Activated naive CD4-positive, alpha-beta T cell treated with anti-CD3 and anti-CD28 coated beads, Interleukin-2, amount 10 ng/mL, durations not matched to agents 7 days and 5 days (primary cell): Measurements from ENCODE around the gene CCDC175.
A peak's percentile ranks its signal among the peaks of the same experiment; 100 is the strongest.

ENCODE experiments used
- CTCF ChIA-PET: fragments of 350-600 bp; sonication (Branson Sonifier 250); formaldehyde crosslinking; loops from one replicate; lab custom pipeline; 2021; ENCODE audit warnings: antibody characterized with exemption; lab: Charles Lee
- DNase-seq: peaks from one replicate; pipeline ENCODE4 v3.0.0-alpha.2; 2020
- H3K27ac Mint-ChIP-seq: one replicate; pipeline ENCODE4 v1.8.0; 2021; ENCODE audit warnings: mild to moderate bottlenecking, moderate library complexity, mixed read lengths
- H3K27me3 Mint-ChIP-seq: one replicate; pipeline ENCODE4 v1.8.0; 2021; ENCODE audit warnings: mild to moderate bottlenecking, mixed read lengths
- H3K36me3 Mint-ChIP-seq: one replicate; pipeline ENCODE4 v1.8.0; 2021; ENCODE audit warnings: mixed read lengths
- H3K4me1 Mint-ChIP-seq: one replicate; pipeline ENCODE4 v1.8.0; 2021; ENCODE audit warnings: mixed read lengths
- H3K4me3 Mint-ChIP-seq: one replicate; pipeline ENCODE4 v1.8.0; 2021; ENCODE audit warnings: mild to moderate bottlenecking, moderate library complexity, mixed read lengths
- H3K9me3 Mint-ChIP-seq: one replicate; pipeline ENCODE4 v1.8.0; 2021; ENCODE audit warnings: mixed read lengths

CCDC175 gene

DNA sequence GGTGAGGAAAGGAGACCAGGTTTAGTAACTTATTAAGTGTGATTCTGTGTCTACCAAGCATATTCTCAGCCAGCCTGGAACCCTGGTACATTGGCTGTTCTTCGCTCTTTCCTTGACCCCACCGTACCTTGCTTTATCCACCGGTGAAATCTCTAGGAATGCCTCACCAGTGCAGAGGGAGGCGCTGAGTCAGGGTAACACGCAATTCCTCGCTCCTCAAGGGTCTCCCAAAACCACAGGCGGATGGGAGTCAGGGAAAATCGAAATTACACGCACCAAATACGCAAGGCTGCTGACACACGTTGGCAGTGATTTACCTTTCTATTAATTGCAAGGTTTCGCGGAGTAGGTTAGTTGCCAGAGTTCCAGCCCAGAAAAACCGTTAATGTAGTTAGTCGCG lies 93.2 kb downstream of the CCDC175 start:
- no peaks in the 10 kb centered on the region for H3K27me3 Mint-ChIP-seq
- H3K4me1 Mint-ChIP-seq = peaks cover 52% of the 10 kb centered on the region
- H3K9me3 Mint-ChIP-seq = no peaks in the 10 kb centered on the region
- H3K27ac Mint-ChIP-seq = peak overlapping the region; percentile 94
- CTCF ChIA-PET = interaction anchor here (1.3 to 1.5 kb wide), 4 partner anchors 12 to 93 kb away, joined by 3 to 6 read pairs (median 4); partner anchors contain the start of gene CCDC175
- peaks cover 10% of the 10 kb centered on the region for H3K36me3 Mint-ChIP-seq
- peak overlapping the region; percentile 94 for H3K4me3 Mint-ChIP-seq
- no peak for DNase-seq

DNA sequence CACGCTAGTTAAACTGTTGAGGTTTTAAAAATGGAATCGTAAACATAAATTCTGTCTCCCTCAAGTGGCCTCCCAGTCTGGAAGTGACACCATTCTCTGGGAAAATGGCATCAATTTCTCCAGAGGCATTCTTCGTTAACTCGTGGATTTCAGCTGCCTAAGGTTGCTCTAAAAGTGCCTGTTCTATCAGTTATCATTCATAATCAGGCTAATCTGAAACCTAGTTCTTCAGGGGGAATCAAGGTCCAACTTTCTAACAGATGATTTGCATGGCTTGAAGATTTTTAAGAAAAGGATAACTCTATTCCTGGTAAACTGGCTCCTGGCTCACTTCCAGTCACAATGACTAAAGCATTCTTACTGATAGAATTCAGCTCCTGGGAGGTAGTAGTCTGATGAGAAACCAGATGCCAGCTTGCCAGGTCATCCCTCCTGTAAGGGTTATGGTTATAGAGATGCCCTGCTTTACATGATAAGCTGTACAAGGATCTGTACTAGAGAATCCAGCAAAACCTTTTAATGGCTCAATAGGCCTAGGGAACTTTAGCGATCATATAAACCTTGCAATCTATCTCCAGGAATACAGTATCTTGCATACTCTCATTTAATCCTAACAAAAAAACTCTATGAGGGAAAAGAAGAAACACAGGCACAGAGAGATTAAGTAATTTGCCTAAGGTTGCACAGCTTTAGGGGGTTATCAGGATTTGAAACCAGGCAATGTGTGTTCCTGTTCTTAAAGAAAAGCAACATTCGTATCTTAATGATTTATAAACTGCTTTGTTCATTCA lies 93.9 kb downstream of the CCDC175 start:
- peak overlapping the region; percentile 58 for H3K27ac Mint-ChIP-seq
- no peak for DNase-seq
- peaks cover 50% of the 10 kb centered on the region for H3K4me1 Mint-ChIP-seq
- H3K9me3 Mint-ChIP-seq = no peaks in the 10 kb centered on the region
- CTCF ChIA-PET = interaction anchor here (1.4 to 1.5 kb wide), 2 partner anchors 12 to 25 kb away, joined by 3 to 4 read pairs; no protein-coding TSS in a partner anchor
- H3K4me3 Mint-ChIP-seq = peak overlapping the region; percentile 94
- H3K36me3 Mint-ChIP-seq = peaks cover 6% of the 10 kb centered on the region
- no peaks in the 10 kb centered on the region for H3K27me3 Mint-ChIP-seq

DNA sequence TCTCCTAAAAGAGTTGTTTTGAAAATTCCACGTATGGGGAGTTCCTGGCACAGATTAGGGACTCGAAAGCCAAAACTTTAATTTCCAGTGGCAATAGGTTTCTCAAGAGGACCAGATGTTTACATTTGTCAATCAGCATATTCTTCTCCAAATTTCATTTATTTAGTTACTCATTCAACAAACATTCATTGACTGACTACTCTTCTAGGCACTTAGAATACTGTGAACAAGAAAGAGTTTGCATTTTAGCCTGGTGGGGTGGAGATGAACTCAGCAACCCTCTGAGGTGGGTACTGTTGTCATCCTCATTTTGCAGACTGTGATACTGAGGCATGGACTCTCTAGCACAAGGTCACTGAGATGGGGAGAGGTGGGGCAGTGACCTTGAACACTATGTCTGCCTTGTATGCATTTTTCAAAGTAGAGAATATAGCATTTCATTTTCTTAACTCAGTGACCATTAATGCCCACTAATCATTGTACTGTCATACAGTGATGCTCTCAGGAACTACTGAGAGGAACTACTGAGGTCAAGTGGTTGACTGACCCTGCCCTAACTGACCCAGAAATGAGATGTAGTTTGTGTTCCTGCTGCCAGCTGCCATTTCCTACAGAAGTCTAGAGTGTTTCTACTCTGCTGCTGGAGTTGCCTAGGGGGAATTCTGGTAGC lies 94.6 kb downstream of the CCDC175 start:
- CTCF ChIA-PET = interaction anchor here (1.5 kb wide), 1 partner anchor 25 kb away, joined by 4 read pairs; no protein-coding TSS in a partner anchor
- Mint-ChIP-seq H3K27me3 (no peaks in the 10 kb centered on the region), H3K36me3 (peaks cover 6% of the 10 kb centered on the region), H3K9me3 (no peaks in the 10 kb centered on the region), H3K4me1 (peaks cover 48% of the 10 kb centered on the region), H3K4me3 (peak overlapping the region; percentile 94), H3K27ac (no peak overlapping the region)
- no peak for DNase-seq

DNA sequence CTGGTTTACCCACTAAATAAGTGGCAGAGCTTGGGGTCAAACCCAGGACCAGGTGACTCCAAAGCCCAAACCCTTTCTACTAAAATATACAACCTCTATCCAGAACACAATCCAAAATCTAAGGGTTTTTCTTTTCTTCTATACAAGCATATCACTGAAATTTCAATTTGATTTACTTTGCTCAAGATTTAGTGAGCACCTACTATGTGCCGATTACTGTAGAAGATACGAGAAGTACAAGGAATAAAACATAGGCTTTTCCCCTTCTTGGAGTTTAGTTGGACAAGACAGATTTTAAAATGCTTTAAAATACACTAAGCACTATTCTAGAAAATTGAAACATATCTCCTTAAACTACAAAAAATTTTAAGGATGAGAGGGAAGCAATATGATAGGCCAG lies 95.2 kb downstream of the CCDC175 start:
- no peaks in the 10 kb centered on the region for H3K27me3 Mint-ChIP-seq
- CTCF ChIA-PET = no interaction called here
- H3K4me1 Mint-ChIP-seq = peaks cover 50% of the 10 kb centered on the region

DNA sequence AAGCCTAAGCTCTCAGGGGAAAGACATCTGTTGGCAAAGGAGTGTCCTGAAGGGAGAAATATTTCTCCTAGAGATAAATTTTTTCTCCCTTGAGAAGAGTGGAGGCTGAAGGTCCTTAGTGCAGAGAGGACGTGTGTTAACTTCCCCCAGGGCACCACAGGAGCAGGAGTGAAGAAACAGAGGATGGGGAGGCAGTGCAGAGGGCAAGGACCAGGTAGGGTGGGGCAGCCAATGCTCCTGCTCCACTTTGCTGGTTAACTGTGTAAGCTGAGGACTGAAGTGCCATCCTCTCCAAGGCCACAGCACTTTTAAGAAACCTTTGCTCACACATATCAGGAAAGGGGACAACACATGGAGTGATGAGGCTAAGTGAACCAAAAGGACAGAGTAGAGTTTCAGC lies 96.4 kb downstream of the CCDC175 start:
- DNase-seq = no peak
- Mint-ChIP-seq H3K27me3 (no peaks in the 10 kb centered on the region), H3K4me3 (no peak overlapping the region), H3K9me3 (no peaks in the 10 kb centered on the region), H3K4me1 (peaks cover 40% of the 10 kb centered on the region), H3K27ac (no peak overlapping the region), H3K36me3 (peaks cover 8% of the 10 kb centered on the region)
- CTCF ChIA-PET = no interaction called here

More for the DNA sequence above, 95.2 kb downstream of the CCDC175 start:
- peaks cover 8% of the 10 kb centered on the region for H3K36me3 Mint-ChIP-seq
- H3K9me3 Mint-ChIP-seq = no peaks in the 10 kb centered on the region
- H3K27ac Mint-ChIP-seq = no peak overlapping the region
- H3K4me3 Mint-ChIP-seq = no peak overlapping the region
- no peak for DNase-seq

DNA sequence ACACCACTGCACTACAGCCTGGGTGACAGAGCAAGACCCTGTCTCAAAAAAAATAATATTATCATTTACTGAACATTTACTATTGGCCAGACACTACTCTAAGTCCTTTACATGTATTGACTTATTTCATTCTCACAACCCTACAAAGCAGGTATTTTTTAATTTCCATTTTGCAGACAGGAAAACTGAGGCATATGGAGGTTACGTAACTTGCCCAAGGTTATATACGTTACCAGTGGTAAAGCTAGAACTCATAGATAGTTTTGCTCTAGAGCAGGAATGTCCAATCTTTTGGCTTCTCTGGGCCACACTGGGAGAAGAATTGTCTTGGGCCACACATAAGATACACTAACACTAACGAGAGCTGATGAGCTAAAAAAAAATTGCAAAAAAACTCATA lies 98.1 kb downstream of the CCDC175 start:
- peaks cover 39% of the 10 kb centered on the region for H3K4me1 Mint-ChIP-seq
- H3K27ac Mint-ChIP-seq = no peak overlapping the region
- H3K27me3 Mint-ChIP-seq = no peaks in the 10 kb centered on the region
- peaks cover 14% of the 10 kb centered on the region for H3K36me3 Mint-ChIP-seq
- H3K9me3 Mint-ChIP-seq = no peaks in the 10 kb centered on the region
- H3K4me3 Mint-ChIP-seq = no peak overlapping the region
- CTCF ChIA-PET = no interaction called here
- DNase-seq = no peak

DNA sequence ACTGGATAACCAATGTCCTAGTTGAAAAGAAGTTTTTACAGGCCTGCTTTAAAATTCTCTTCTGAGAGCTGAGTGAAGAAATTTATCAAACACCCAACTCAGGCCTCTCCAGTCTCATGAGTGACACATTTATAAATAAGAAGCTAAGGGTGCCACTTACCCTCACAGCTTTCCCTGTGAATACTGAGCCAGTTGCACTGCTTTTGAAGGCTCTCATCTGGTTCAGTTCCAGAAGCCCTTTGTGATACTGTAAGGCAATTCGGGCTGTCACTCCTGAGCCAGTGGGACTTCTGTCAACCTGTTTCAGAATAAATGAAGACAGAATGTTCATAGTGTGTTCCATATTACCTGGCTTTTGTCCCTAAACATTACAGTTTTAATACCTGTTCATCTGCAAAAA lies 100.9 kb downstream of the CCDC175 start:
- no peaks in the 10 kb centered on the region for H3K27me3 Mint-ChIP-seq
- peaks cover 11% of the 10 kb centered on the region for H3K4me1 Mint-ChIP-seq
- no peaks in the 10 kb centered on the region for H3K9me3 Mint-ChIP-seq
- peaks cover 20% of the 10 kb centered on the region for H3K36me3 Mint-ChIP-seq
- no peak overlapping the region for H3K27ac Mint-ChIP-seq
- no peak for DNase-seq
- H3K4me3 Mint-ChIP-seq = no peak overlapping the region
- CTCF ChIA-PET = no interaction called here

DNA sequence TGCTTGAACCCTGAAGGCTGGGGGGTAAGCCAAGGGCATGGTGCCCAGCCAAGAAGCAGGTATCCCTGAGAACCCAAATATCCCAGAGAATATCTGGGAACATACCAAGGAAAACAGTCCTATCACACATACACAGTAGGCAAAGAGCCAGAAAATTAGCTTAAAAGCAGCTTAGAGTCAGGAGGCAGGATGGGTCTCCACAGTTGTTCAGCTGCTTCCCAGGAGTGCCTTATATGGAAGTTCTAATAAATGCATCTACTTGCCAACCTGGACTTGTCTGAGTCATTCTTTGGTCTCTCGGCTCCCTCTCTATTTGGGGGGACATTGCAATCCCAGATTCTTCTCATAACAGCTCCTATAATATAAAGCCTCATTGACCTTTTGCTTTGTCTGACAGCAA lies 102.4 kb downstream of the CCDC175 start:
- CTCF ChIA-PET = no interaction called here
- Mint-ChIP-seq H3K27me3 (no peaks in the 10 kb centered on the region), H3K9me3 (no peaks in the 10 kb centered on the region), H3K4me3 (no peak overlapping the region), H3K27ac (no peak overlapping the region), H3K4me1 (peaks cover 3% of the 10 kb centered on the region), H3K36me3 (peaks cover 20% of the 10 kb centered on the region)
- no peak for DNase-seq

DNA sequence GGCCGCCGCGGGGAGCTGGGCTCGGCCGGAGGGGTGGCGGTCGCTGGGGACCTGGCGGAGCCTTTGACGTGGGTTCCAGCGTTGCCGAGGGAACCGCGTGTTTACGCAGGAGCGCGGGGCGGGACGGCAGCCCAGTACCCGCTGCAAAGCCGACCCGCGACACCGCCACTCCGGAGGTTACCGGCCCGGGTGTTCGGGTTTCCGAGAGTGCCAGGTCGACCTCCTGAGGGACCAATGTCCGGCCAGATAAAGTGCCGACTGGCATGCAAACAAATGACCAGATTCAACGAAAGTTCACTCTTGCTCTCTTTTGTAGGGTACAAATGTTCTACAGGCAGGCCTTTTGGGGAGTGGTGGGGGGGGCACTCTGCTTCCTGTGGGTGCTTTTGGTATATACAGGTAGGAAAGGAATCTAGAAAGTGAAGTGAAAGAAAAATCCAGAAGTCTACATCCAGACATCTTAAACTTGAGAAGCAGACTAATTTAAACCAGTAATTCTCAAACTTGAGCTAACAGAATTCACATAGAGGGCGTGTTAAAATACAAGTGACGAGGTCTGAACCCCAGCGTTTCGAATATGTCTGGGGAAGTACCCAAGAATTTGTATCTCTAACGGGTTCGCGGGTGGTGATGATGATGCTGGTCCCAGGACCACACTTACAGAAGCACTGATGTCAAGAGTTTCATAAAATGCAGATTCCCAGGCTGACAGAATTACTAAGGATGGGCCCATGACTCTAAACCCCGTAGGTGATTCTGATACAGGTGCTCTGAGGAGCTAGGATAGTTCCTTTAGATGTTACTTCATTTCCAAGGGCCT lies 111.1 kb downstream of the CCDC175 start, which contains the start of gene GPR135:
Gene GPR135 (minus strand): TSS at position 65 of the 820 bp plus-strand sequence. CDS start 154 bp downstream, outside the sequence.
- peaks cover 13% of the 10 kb centered on the region for H3K4me1 Mint-ChIP-seq
- peak; percentile 41 for DNase-seq
- H3K27me3 Mint-ChIP-seq = peaks cover 19% of the 10 kb centered on the region
- H3K36me3 Mint-ChIP-seq = peaks cover 1% of the 10 kb centered on the region
- H3K9me3 Mint-ChIP-seq = no peaks in the 10 kb centered on the region
- CTCF ChIA-PET = no interaction called here
- peak within 1 kb of the TSS; percentile 80 for H3K4me3 Mint-ChIP-seq
- no peak within 1 kb of the TSS for H3K27ac Mint-ChIP-seq

DNA sequence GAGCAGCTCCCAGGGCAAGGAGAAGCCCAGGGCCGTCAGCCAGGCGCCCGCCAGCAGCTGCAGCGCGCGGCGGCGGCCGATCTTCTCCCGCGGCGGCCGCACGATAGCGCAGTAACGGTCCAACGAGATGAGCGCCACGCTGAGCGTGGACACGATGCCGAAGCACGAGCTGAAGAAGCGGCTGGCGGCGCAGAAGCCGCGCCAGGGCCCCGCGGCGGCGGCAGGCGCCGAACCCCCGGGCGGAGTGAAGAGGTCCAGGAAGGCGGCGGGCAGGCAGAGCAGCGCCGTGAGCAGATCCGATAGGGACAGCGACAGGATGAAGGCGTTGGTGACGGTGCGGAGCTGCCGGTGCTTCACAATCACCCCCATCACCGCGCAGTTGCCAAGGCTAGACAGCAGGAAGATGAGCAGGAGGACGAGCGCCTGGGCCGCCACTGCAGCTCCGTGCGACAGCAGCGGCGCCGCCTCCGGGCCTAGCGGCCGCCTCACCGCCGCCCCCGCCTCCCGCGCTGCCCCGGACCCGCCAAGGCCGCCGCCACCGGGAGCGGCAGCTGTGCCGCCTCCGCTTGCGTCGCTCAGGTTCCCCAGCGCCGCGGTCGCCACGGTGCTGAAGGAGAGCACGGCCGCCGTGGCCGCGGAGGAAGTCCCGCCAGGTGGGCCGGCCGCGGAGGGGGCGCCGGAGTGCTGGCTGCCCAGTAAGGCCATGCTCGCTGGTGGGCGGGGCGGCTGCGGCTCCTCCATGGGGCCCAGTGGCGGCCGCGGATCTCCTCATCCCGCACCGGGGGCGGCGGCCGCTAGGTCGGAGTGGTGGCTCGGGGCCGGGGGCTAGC lies 111.9 kb downstream of the CCDC175 start:
- H3K9me3 Mint-ChIP-seq = no peaks in the 10 kb centered on the region
- H3K27ac Mint-ChIP-seq = no peak overlapping the region
- peaks cover 19% of the 10 kb centered on the region for H3K27me3 Mint-ChIP-seq

DNA sequence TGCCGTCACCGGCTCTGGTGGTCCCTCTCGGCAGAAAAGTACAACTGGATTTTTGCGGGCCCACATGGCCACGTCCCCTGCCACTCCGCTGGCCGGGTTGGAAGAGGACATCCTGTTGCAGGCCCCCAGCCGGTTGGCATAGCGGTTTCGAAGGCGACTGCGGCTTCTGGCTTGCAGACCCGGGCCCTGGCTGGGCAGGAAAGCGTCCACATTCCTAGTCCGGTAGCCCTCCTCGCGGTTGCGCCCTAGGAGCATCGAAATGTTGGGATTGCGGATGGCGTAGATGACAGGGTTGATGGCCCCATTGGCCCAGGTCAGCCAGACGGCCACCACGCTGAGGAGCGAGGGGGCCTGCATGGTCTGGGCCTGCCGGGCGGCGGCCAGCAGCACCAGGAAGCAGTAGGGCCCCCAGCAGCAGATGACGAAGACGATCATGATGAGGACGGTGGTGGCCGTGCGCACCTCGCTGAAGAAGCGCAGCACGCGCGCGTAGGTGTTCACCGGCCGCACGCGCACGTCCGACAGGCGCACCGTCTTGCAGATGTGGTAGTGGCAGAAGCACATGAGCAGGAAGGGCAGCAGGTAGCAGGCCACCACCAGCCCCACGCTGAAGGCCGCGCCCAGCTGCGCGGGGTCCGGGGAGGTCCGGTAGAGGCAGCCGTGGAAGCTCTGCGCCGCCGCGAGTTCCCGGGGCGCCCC lies 112.7 kb downstream of the CCDC175 start:
- Mint-ChIP-seq H3K36me3 (peaks cover 1% of the 10 kb centered on the region), H3K4me3 (peak overlapping the region; percentile 80), H3K9me3 (no peaks in the 10 kb centered on the region), H3K4me1 (peaks cover 13% of the 10 kb centered on the region), H3K27me3 (peaks cover 19% of the 10 kb centered on the region), H3K27ac (no peak overlapping the region)
- peak; percentile 34 for DNase-seq
- CTCF ChIA-PET = interaction anchor here (1.0 to 1.3 kb wide), 2 partner anchors 8 to 113 kb away, joined by 3 read pairs; no protein-coding TSS in a partner anchor

More for the DNA sequence above, 111.9 kb downstream of the CCDC175 start:
- peak; percentile 66 for DNase-seq
- H3K4me1 Mint-ChIP-seq = peaks cover 13% of the 10 kb centered on the region
- H3K36me3 Mint-ChIP-seq = peaks cover 1% of the 10 kb centered on the region
- CTCF ChIA-PET = no interaction called here
- peak overlapping the region; percentile 80 for H3K4me3 Mint-ChIP-seq

DNA sequence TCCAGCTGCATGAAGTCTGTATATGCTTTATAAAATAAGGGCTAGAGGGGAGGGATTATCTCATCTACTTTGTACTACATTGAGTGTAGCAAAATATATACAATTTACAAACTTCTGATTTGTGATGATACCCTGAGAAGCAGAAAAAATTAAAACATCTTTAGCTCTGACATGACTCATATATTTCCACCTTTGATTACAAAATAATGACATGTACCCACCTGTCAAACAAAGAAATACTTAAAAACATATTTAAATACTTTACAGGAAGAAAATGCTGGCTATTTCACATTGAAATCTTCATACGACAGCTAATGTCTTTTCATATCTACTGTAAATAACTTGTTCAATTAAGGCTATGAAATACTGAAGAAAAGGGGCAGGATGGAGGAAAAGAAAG lies 114.7 kb downstream of the CCDC175 start:
- CTCF ChIA-PET = no interaction called here

DNA sequence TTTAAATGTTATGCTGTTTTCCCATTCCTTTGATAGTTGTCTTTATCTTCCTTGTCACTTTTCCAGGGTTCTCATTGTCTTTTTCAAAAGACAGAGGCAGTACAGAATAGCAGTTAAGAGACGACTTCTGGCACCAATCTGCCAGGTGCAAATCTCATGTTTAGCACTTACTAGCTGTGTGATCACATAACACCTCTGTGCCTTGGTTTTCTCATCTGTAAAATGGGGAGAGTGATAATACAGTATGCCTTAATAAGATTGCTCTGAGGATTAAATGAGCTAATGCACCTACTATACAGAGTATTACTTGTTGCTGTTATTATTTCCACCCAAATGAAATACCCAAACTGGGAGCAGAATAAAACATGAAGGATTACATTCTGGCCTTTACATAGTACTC lies 116.2 kb downstream of the CCDC175 start:
- Mint-ChIP-seq H3K27me3 (peaks cover 16% of the 10 kb centered on the region), H3K9me3 (no peaks in the 10 kb centered on the region), H3K36me3 (peaks cover 4% of the 10 kb centered on the region), H3K4me3 (no peak overlapping the region), H3K27ac (no peak overlapping the region), H3K4me1 (peaks cover 10% of the 10 kb centered on the region)
- no peak for DNase-seq
- CTCF ChIA-PET = no interaction called here

More for the DNA sequence above, 114.7 kb downstream of the CCDC175 start:
- Mint-ChIP-seq H3K27me3 (peaks cover 19% of the 10 kb centered on the region), H3K36me3 (peaks cover 1% of the 10 kb centered on the region), H3K9me3 (no peaks in the 10 kb centered on the region), H3K4me3 (no peak overlapping the region), H3K27ac (no peak overlapping the region), H3K4me1 (peaks cover 13% of the 10 kb centered on the region)
- no peak for DNase-seq
